Occipital lobe (tissue), 2 donors: ENCODE results near the gene SPRYD7. TPM values are rescaled to one million over a fixed set of nuclear protein-coding genes. Genes with fewer than 3 reads are reported as not detected.
A peak's percentile ranks its signal among the peaks of the same experiment; 100 is the strongest.
"Not testable (repeated sequence)": the region's sequence is repeated elsewhere in the genome, so short reads cannot be mapped to it uniquely, and the experiment has no call there.

ENCODE experiments used
- DNase-seq: peaks from one replicate; lab custom pipeline; 2025; lab: John Stamatoyannopoulos, UW
- total RNA-seq: library from RNA; depleted of rRNA; stranded (reverse); fragments of >200 nt; gene quantifications from one replicate; pipeline ENCODE4 v1.2.3, GENCODE V29; 2014

SPRYD7 gene, protein sequence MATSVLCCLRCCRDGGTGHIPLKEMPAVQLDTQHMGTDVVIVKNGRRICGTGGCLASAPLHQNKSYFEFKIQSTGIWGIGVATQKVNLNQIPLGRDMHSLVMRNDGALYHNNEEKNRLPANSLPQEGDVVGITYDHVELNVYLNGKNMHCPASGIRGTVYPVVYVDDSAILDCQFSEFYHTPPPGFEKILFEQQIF
- total RNA-seq = 12.0 TPM

- peak; percentile 97 for DNase-seq
These were observed at the start of gene SPRYD7 for GRCh38 chr13:49936075-49936967. Gene SPRYD7, minus strand, starts transcription at chr13:49936340. Its CDS starts 105 bp downstream, at chr13:49936235.

- no peak for DNase-seq
These were observed 49.0 kb upstream of the SPRYD7 start for GRCh38 chr13:49985129-49985528.

DNA sequence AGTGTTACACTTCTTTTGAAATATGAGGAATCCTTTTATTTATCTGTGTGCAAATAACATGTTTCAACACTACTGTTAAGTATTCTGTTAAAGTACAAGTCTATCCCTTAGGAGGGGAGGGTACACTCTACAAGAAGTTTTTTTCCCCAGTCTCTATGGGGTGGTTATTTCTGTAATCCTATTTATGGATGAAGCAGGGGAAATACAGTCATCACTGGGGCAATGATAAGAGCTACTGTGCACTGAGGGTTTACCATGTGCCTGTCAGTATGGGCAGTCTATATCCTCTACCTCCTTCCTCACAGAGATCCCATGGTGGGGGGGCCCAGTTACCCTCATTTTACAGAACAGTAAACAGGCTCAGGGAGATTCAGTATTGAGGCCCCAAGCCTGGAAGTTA, 44.1 kb upstream of the SPRYD7 start:
- no peak for DNase-seq

GRCh38 chr13:49977992-49978391, 41.9 kb upstream of the SPRYD7 start:
- DNase-seq = no peak

GRCh38 chr13:49976314-49977258, 40.4 kb upstream of the SPRYD7 start:
- DNase-seq = peak; percentile 5

GRCh38 chr13:49975826-49976225, 39.7 kb upstream of the SPRYD7 start:
- no peak for DNase-seq

GRCh38 chr13:49972709-49973108, 36.6 kb upstream of the SPRYD7 start:
- DNase-seq = no peak

- no peak for DNase-seq
These were observed 31.3 kb upstream of the SPRYD7 start for GRCh38 chr13:49967456-49967855.

DNA sequence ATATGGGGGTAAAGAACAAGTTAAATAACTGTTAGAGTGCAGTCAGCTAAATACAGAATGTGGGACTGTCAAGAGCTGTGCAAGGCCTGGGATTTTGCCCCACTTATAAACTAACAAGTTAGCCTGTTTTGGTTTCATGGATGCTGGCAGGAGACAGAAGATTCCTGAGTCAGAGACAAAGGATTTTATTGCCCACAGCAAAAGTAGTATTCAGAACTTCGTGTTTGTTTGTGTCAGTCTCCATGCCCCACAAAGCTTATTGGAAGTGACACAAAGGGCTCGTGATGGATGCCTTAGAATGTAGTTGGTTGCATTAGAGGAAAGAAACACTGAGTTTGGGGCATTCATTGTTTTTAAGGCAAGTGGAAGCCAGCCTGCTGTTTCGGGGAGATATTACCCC, 22.2 kb upstream of the SPRYD7 start:
- no peak for DNase-seq

DNA sequence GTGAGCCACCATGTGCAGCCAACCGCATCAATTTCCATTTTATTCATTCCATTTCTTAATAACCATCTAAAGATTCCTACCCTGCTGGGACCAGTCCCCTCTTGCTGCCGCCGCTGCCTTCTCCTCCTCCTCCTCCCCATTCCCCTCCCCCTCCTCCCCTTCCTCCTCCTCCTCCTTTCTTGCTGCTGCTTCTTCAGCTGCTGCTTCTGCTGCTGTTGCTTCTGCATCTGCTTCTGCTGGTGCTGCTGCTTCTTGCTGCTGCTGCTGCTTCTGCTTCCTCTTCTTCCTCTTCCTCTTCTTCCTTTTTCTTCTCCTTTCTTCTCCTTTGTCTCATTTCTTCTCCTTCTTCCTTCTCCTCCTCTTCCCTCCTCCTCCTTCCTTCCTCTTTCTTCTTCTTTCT, 20.0 kb upstream of the SPRYD7 start:
- no peak for DNase-seq

- DNase-seq = no peak
These were observed 18.7 kb upstream of the SPRYD7 start for GRCh38 chr13:49954674-49955455.

DNA sequence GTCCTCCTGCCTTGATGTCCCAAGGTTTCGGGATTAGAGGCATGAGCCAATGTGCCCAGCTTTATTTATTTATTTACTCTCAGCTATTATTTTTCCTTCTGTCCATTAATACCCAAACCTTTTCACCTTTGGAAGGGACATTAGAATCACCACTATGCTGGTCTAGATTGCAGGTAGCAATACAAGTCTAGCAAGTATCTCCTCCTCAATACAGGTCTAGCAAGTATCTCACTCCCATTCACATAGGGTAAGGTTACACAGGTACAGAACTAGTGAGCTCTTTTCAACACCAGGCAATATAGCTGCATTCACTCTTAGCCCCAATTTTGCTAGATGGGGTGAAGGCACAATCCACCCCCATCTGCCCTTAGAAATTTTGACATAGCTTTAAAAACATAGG, 17.4 kb upstream of the SPRYD7 start:
- no peak for DNase-seq

DNA sequence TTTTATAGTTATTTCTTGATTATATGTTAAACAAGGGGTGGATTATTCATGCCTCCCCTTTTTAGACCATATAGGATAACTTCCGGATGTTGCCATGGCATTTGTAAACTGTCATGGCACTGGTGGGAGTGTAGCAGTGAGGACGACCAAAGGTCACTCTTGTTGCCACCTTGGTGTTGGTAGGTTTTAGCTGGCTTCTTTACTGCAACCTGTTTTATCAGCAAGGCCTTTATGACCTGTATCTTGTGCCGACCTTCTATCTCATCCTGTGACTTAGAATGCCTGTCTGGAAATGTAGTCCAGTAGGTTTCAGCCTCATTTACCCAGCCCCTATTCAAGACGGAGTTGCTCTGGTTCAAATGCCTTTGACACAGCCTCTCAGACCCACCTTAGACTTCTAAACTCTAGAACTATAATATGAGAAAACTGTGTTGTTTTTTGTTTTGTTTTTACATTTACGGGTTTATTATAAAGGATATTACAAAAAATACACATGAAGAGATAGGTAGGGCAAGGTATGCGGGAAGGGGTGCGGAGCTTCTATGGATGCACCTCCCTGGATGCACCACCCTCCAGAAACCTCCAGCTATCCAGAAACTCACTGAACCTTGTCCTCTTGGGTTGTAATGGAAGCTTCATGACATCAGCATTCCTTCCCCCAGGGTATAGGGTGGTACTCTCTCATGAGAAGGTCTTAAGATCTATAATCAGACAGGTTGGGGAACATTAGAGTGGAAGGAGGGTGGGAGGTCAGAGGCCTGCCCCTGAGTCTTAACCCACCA, 15.8 kb upstream of the SPRYD7 start:
- DNase-seq = no peak

DNA sequence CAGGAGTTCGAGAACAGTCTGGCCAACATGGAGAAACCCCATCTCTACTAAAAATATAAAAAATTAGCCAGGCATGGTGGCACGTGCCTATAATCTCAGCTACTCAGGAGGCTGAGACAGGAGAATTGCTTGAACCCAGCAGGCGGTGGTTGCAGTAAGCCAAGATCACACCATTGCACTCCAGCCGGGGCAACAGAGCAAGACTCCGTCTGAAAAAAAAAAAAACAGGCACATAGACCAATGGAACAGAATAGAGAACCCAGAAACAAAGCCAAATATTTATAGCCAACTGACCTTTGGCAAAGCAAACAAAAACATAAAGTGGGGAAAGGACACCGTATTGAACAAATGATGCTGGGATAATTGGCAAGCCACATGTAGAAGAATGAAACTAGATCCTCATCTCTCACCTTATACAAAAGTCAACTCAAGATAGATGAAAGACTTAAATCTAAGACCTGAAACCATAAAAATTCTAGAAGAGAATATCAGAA, 12.7 kb upstream of the SPRYD7 start:
- not testable (repeated sequence) for DNase-seq

- DNase-seq = no peak
These were observed 3.2 kb upstream of the SPRYD7 start for GRCh38 chr13:49939321-49939720.

GRCh38 chr13:49938921-49939320, 2.8 kb upstream of the SPRYD7 start:
- no peak for DNase-seq

GRCh38 chr13:49938314-49938713, 2.2 kb upstream of the SPRYD7 start:
- no peak for DNase-seq

DNA sequence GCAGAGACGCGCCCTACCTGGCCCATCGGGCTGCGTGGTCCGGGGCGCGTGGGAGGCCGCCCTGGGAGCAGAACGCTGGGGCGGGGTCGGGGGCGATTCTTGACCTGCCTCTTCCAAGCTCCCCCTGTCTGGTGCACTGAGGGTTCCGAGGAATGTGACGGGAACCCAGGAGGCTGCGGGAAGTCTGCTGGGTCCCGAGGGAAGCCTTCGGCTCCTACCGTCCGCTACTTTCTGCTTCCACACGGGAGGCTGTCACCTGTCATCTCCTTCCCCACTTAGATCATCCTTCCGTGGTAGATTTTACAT, 781 bp upstream of the SPRYD7 start:
- no peak for DNase-seq

DNA sequence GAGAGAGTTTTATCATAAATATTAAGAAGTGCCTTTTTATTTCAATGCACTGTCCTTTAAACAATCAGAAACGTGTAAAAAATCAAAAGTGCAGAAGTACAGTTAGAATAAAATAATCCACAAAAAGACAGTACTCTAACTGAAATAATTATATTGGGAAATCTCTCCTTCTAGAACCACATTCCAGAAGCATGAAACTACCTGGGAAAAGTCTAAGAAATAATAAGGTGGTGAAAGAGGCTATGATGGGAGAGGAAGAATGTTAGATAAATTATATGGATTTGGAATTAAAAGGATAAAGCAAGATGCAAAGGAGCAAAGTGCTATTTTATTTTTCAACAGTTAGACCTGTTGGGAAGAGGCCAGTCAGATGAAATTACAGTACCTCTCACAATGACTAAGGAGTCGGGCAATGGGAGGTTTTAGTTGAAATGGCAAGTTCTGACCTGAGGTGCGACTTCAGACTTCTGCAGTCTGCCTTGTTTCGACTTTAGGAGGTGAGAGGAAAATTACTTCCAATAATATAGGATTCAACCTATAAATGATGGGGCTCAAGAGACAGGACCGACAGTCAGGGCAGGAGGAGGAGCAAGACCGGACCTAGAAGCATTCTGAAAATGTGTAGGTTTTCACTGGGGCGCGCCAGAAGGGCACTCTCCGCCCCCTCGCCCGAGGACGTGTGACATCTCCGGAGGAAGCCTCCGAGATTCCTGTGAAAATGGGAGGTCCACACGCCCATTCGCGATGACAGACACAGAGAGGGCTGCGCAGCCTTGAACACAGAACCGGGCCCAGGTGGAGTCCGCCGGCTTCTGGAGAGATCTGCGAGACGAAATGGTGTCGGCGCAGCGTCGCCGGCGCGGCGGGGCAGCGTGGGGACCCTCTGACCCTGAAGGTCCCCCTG, 717 bp downstream of the SPRYD7 start:
- peak; percentile 60 for DNase-seq
